NCI-H510A treated with DMSO at 0.1 percent for 48 hours (cell line): ENCODE results near the gene GPR143.
"Not testable (repeated sequence)": the region's sequence is repeated elsewhere in the genome, so short reads cannot be mapped to it uniquely, and the experiment has no call there.

Experiments used
- DNase-seq: peaks from one replicate; lab custom pipeline; 2025; lab: John Stamatoyannopoulos, UW

GPR143 gene

GRCh38 chrX:9765737-9766097, at the start of gene GPR143:
Gene GPR143 (minus strand): TSS chrX:9765847. CDS start chrX:9765817, 30 bp downstream.
- DNase-seq, result no peak

DNA sequence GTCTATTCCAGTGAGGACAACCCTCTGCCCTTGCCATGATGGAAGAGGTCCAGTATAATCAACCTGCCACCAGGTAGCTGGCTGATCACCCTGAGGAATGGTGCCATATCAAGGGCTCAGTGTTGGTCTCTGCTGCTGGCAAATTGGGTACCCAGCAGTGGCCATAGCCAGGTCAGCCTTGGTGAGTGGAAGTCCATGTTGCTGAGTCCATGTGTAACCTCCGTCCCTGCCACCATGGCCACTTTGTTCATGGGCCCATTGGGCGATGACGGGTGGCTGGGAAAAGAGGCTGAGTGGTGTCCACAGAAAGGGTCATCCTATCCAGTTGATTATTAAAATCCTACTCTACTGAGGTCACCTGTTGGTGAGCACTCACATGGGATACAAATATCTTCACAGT, 45.4 kb upstream of the GPR143 start:
- not testable (repeated sequence) for DNase-seq

DNA sequence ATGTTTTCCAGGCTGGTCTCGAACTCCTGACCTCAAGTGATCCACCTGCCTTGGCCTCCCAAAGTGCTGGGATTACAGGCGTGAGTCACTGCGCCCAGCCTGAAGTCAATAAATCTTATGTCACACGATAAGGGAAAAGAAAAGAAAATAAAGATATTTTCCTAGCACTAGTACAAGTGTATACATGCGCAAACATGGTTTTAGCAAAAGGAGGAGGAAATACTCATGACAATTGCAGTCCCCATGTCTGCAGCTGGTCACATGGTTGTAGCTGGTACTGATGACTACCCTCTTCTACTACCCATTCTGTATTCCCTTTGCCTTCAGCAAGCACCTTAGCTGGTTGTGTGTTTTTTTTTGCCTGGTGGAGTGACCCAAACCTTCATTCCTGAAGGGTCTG, 44.2 kb upstream of the GPR143 start:
- not testable (repeated sequence) for DNase-seq

GRCh38 chrX:9807355-9808182, 41.9 kb upstream of the GPR143 start:
- DNase-seq, result no peak

DNA sequence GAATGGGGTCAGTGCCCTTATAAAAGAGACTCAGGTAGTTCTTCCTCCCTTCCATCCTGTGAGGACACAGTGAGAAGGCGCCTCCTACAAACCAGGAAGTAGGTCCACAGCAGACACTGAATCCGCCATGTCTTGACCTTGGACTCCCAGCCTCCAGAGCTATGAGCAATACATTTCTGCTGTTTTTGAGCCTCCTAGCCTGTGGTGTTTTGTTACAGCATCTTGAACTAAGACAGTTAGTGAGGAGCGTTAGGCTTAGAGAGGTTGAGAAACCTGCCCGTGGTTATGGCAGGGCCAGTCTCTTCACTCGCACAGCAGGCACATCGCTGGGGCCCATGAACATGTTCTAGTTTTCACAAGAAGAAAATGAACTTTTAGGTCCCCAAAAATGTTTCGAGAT, 40.3 kb upstream of the GPR143 start:
- DNase-seq, result no peak

GRCh38 chrX:9804444-9804843, 38.8 kb upstream of the GPR143 start:
- no peak for DNase-seq

- no peak for DNase-seq
Measured at GRCh38 chrX:9802737-9803136, 37.1 kb upstream of the GPR143 start.

GRCh38 chrX:9797384-9798360, 32.0 kb upstream of the GPR143 start:
- DNase-seq, result no peak

- no peak for DNase-seq
Measured at GRCh38 chrX:9794495-9794894, 28.8 kb upstream of the GPR143 start.

GRCh38 chrX:9790866-9791265, 25.2 kb upstream of the GPR143 start:
- no peak for DNase-seq

GRCh38 chrX:9789555-9789954, 23.9 kb upstream of the GPR143 start:
- no peak for DNase-seq

- DNase-seq, result peak; percentile 43
Measured at GRCh38 chrX:9788911-9789310, 23.3 kb upstream of the GPR143 start.

DNA sequence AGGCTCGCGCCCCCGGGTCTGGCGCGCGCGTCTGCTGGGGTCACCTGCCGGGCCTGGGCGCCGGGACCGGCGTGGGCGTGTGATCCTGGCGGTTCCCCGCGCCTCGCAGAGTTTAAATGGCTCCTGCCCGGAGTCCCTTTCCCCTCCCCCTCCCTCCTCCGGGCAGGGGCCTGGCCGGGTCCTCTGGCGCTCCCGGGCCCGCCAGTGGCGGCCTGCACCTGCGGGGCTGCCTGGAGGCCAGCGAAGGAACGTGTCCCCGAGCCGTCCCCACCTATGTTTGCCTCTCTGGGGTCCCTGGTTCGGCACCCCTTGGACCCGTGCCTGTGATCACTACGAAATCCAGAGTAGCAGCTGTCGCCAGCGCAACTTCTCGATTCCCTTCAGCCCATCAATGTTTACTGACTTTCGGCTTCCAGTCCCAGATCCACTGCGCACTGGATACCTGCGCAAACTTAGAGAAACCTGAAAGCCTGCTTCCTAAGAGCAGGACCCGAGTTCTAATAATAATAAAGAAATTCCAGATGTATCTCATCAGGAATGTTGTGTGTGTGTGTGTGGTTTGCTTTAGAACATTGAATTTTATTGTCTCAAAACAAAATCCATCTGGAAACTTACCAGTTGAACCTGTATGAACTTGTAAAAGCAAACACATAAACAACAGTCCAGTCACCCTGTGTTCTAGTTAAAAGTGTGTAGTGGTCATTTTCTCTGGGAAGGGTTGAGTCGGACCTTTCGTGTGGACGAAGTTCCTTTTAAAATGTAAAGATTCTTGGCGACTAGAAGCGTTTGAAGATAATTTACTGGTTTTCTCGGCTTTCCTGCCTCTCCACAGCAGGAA, 21.4 kb upstream of the GPR143 start:
- peak; percentile 37 for DNase-seq

DNA sequence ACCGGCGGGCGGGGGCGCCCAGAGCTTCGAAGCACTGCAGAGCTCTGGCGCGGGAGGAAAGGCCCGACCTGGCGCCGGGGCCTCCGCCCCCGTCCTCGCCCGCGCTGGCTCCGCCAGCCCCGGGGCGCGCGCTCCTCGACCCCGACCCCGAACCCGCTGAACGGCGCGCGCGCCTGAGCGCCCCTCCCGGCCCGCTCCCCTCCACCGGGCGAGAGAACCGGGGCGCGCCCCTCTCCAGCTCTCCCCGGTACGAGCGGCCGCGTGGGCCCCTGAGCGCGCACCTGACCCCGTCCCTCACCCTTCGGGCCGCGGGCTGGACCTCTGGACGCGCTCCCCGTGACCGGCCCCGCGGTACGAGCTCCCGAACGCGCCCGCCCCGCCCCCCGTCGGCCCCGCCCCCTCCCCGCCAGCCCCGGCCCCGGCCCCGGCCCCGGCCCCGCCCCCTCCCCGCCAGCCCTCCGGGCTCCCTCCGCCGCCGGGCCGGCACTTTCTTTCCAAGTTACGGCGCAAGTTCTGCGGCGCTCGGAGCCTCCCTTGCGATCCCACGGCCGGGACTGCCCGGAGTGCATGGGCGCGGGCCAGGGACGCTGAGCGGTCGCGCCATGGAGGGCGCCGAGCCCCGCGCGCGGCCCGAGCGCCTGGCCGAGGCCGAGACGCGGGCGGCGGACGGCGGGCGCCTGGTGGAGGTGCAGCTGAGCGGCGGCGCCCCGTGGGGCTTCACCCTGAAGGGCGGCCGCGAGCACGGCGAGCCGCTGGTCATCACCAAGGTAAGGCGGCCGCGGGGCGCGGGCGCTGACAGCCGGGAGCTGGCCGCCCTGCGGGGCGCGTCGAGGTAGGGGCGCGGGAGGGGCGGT, 20.5 kb upstream of the GPR143 start, which contains the start of gene SHROOM2:
Gene SHROOM2, plus strand, starts transcription at position 486 of the 854 bp plus-strand sequence. Its CDS starts 117 bp downstream, at position 603.
- DNase-seq, result peak; percentile 15

DNA sequence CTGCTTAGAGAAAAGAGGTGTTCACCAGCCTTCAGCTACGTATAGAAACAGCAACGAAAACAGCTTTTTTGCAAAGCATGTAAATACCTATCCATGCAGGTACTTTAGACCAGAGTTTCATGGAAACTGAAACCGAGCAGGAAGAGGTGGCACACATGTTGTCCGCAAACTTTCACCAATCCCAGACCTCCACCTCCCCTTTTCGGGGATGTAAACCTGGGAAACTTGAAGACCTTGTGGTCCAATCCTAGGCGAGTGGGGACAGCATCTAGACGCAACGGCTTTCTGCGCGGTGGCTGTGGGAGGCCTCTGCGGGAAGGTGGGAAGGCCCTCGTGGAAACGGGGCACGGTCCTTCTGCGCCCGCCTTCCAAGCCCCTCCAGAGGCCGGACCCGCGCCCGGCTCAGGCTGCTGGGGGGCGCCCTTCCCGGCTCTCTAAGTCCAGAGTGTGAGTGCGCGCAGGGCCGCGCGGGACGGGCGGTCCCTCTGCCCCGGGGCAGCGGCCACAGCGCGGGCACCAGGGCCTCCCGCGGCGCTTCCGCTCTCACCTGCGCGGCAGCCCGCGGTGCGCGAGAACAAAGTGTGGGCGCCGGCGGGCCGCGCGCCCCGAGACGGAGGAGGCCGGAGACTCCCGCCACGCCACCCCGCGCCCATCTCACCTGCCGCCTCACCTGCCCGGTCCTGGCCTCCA, 19.8 kb upstream of the GPR143 start:
- no peak for DNase-seq

- DNase-seq, result no peak
Measured at GRCh38 chrX:9784332-9784731, 18.7 kb upstream of the GPR143 start.

DNA sequence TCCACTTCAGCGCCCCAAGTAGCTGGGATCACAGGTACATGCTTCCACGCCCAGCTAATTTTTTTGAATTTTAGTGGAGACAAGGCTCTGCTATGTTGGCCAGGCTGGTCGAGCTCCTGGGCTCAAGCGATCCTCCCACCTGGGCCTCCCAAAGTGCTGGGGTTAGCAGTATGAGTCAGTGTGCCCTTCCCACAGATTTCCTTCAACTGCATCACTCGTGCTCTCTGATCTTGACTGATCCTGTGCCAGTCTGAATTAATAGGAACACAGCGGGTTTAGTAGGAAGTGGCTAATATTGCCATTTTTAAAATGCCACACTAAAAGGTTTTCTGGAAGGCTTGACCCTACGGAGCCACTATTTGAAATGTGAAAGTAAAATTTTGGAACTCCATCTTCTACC, 16.3 kb upstream of the GPR143 start:
- no peak for DNase-seq

- no peak for DNase-seq
Measured at GRCh38 chrX:9775930-9776329, 10.3 kb upstream of the GPR143 start.

DNA sequence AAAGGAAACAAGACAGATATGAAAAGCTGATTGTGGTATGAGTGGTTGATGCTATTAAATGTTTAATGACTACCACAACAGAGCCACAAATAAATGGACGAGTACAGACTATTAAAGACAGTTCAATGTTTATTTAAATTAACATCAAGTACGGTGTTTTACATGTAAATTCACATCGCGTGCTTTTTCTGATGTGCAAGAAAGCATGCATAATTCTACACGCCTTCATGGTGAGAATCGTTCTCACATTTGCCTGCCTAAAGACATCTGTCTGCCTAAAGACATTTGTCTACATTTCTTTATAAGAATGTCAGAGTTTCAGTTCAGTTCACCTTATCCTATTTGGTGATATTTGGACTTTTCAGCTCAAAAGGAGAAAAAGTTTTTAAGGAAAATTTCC, 7.3 kb upstream of the GPR143 start:
- no peak for DNase-seq

DNA sequence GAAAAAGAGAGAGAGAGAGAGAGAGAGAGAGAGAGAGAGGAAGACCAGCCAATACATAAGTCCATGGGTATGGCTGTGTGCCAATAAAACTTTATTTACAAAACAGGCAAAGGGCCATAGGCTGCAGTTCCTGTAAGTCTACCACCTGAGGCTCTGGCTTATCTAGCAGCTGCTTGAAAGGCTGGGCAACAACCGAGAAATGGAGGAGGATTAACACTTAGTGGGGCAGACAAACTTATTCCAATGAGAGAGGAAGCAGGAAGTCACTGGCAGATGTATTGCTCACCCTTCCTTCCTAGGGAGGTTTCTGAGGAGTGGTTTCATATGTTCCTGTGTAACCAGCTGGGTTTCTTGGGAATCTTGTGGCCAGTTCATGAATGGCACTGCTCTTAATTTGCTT, 4.7 kb upstream of the GPR143 start:
- DNase-seq, result no peak
